Measurements from ENCODE around the gene GJB3.

Gene GJB3

DNA sequence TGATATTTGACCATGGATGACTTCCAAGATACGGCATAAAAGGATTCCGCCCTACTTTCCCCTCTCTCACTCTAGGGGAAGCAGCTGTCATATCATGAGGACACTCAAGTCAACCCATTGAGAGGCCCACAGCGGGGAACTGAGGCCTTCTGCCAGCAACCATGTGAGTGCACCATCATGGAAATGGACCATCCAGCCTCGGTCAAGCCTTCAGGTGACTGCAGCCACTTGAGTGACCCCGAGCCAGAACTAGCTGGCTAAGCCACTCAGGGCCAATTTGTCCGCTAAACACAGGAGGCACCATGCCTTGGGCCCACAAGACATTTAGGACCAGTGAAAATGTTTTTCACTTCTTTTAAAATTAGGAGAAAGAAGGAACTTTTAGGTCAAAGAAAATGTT lies 37.2 kb upstream of the GJB3 start:
- Histone ChIP-seq H3K4me2 (ENCODE audit: low read length) (no peak overlapping the region), H3K9me3 (ENCODE audit: control insufficient read depth, insufficient read depth, low read length) (no peaks in the 10 kb centered on the region), H3K9me2 (replicated peaks; ENCODE audit: control insufficient read depth, low read length) (no peaks in the 10 kb centered on the region), H4K20me1 (ENCODE audit: control insufficient read depth, insufficient read depth, low read depth, low read length) (no peaks in the 10 kb centered on the region), H3K4me1 (ENCODE audit: control insufficient read depth, low read length) (no peaks in the 10 kb centered on the region), H3K79me2 (ENCODE audit: control insufficient read depth, low read length) (no peaks in the 10 kb centered on the region), H3F3A (ENCODE audit: control insufficient read depth, insufficient read depth) (no peaks in the 10 kb centered on the region), H3K27ac (ENCODE audit: low read depth, low read length) (no peak overlapping the region), H3K27me3 (ENCODE audit: control insufficient read depth, low read length) (no peaks in the 10 kb centered on the region), H3K36me3 (ENCODE audit: control insufficient read depth, low read length) (no peaks in the 10 kb centered on the region), H3K4me3 (ENCODE audit: low read length) (no peak overlapping the region)
- TF ChIP-seq, protein P1, sequence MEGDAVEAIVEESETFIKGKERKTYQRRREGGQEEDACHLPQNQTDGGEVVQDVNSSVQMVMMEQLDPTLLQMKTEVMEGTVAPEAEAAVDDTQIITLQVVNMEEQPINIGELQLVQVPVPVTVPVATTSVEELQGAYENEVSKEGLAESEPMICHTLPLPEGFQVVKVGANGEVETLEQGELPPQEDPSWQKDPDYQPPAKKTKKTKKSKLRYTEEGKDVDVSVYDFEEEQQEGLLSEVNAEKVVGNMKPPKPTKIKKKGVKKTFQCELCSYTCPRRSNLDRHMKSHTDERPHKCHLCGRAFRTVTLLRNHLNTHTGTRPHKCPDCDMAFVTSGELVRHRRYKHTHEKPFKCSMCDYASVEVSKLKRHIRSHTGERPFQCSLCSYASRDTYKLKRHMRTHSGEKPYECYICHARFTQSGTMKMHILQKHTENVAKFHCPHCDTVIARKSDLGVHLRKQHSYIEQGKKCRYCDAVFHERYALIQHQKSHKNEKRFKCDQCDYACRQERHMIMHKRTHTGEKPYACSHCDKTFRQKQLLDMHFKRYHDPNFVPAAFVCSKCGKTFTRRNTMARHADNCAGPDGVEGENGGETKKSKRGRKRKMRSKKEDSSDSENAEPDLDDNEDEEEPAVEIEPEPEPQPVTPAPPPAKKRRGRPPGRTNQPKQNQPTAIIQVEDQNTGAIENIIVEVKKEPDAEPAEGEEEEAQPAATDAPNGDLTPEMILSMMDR (IDR thresholded peaks at IDR 0.05; ENCODE audit: low read depth, low read length, poor library complexity, severe bottlenecking): no peak
- no peak for TF ChIP-seq EZH2phosphoT487 (IDR thresholded peaks at IDR 0.05; ENCODE audit: borderline replicate concordance, low read length)

DNA sequence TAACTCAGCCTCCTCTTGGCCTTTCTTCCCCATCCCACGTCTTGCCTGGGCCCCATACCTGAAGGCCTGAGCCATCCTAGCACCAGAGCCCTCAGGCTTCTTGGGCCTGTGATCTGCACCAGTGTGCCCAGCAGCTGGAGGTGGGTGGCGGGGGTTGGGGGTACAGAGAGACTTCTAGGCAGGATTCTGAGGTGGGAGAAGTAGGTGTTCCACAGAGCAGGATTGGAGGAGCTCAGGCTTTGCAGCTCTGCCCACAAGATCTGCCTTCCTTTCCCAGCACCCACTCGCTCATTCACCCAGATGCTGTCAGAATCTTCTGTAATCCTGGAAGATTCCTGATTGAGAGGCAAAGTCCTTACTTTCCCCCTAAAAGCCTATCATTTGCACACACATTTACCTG lies 36.2 kb upstream of the GJB3 start:
- Histone ChIP-seq H3K4me3 (ENCODE audit: low read length) (no peak overlapping the region), H3K9me3 (ENCODE audit: control insufficient read depth, insufficient read depth, low read length) (no peaks in the 10 kb centered on the region), H3K27ac (ENCODE audit: low read depth, low read length) (no peak overlapping the region), H3K9me2 (replicated peaks; ENCODE audit: control insufficient read depth, low read length) (no peaks in the 10 kb centered on the region), H3K4me2 (ENCODE audit: low read length) (no peak overlapping the region), H3F3A (ENCODE audit: control insufficient read depth, insufficient read depth) (no peaks in the 10 kb centered on the region), H3K79me2 (ENCODE audit: control insufficient read depth, low read length) (no peaks in the 10 kb centered on the region), H3K27me3 (ENCODE audit: control insufficient read depth, low read length) (no peaks in the 10 kb centered on the region), H3K36me3 (ENCODE audit: control insufficient read depth, low read length) (no peaks in the 10 kb centered on the region), H4K20me1 (ENCODE audit: control insufficient read depth, insufficient read depth, low read depth, low read length) (no peaks in the 10 kb centered on the region), H3K4me1 (ENCODE audit: control insufficient read depth, low read length) (no peaks in the 10 kb centered on the region)
- TF ChIP-seq, protein P1 (IDR thresholded peaks at IDR 0.05; ENCODE audit: low read depth, low read length, poor library complexity, severe bottlenecking): no peak
- no peak for TF ChIP-seq EZH2phosphoT487 (IDR thresholded peaks at IDR 0.05; ENCODE audit: borderline replicate concordance, low read length)

DNA sequence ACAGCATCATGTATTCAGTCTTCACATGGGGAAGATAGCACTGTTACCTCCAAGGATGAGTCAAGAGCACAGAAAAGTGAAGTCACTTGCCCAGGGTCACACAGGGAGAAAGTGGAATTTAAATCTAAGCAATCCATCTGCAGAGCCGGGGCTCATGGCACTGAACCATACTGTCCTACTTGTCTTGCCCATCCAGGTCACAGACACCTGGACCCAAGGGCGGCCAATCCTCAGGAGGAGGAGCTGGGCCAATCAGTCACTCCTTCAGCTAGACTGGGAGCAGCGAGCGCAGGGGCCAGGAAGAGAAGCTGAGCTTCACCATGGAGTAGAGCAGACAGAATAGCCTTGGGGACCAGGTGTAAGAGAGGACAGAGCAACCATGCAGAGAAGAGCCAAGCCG lies 35.3 kb upstream of the GJB3 start:
- Histone ChIP-seq H3K4me2 (ENCODE audit: low read length) (no peak overlapping the region), H3F3A (ENCODE audit: control insufficient read depth, insufficient read depth) (no peaks in the 10 kb centered on the region), H3K4me3 (ENCODE audit: low read length) (no peak overlapping the region), H3K27ac (ENCODE audit: low read depth, low read length) (no peak overlapping the region), H4K20me1 (ENCODE audit: control insufficient read depth, insufficient read depth, low read depth, low read length) (no peaks in the 10 kb centered on the region), H3K9me3 (ENCODE audit: control insufficient read depth, insufficient read depth, low read length) (no peaks in the 10 kb centered on the region), H3K36me3 (ENCODE audit: control insufficient read depth, low read length) (no peaks in the 10 kb centered on the region), H3K9me2 (replicated peaks; ENCODE audit: control insufficient read depth, low read length) (no peaks in the 10 kb centered on the region), H3K79me2 (ENCODE audit: control insufficient read depth, low read length) (no peaks in the 10 kb centered on the region), H3K4me1 (ENCODE audit: control insufficient read depth, low read length) (no peaks in the 10 kb centered on the region), H3K27me3 (ENCODE audit: control insufficient read depth, low read length) (no peaks in the 10 kb centered on the region)
- no peak for TF ChIP-seq EZH2phosphoT487 (IDR thresholded peaks at IDR 0.05; ENCODE audit: borderline replicate concordance, low read length)
- TF ChIP-seq, protein P1 (IDR thresholded peaks at IDR 0.05; ENCODE audit: low read depth, low read length, poor library complexity, severe bottlenecking): no peak

DNA sequence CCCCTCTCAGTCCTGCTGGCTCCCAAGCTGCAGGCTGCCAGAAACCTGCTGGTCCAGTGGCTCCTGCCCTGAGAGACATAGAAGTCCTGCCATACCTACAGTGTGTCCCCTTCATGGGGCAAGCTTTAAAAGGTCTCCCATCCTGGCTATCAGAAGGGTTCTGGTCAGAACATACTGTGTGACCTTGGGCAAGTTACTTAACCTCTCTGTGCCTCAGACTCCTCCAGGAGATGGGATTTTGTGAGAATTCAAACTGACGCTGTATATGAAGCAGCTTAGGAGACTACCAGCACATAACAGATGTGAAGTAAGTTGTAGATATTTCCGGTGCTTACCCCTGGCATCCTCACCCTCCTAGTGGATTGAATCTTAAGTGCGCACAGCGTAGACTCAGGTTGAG lies 34.9 kb upstream of the GJB3 start:
- H3K9me2 ChIP-seq (replicated peaks; ENCODE audit: control insufficient read depth, low read length): no peaks in the 10 kb centered on the region
- no peaks in the 10 kb centered on the region for H4K20me1 ChIP-seq (ENCODE audit: control insufficient read depth, insufficient read depth, low read depth, low read length)
- H3K79me2 ChIP-seq (ENCODE audit: control insufficient read depth, low read length): no peaks in the 10 kb centered on the region
- no peaks in the 10 kb centered on the region for H3F3A ChIP-seq (ENCODE audit: control insufficient read depth, insufficient read depth)
- TF ChIP-seq, protein P1 (IDR thresholded peaks at IDR 0.05; ENCODE audit: low read depth, low read length, poor library complexity, severe bottlenecking): no peak
- TF ChIP-seq EZH2phosphoT487 (IDR thresholded peaks at IDR 0.05; ENCODE audit: borderline replicate concordance, low read length): no peak
- no peak overlapping the region for H3K4me2 ChIP-seq (ENCODE audit: low read length)
- no peak overlapping the region for H3K4me3 ChIP-seq (ENCODE audit: low read length)
- H3K9me3 ChIP-seq (ENCODE audit: control insufficient read depth, insufficient read depth, low read length): no peaks in the 10 kb centered on the region
- H3K27ac ChIP-seq (ENCODE audit: low read depth, low read length): no peak overlapping the region
- no peaks in the 10 kb centered on the region for H3K27me3 ChIP-seq (ENCODE audit: control insufficient read depth, low read length)
- H3K4me1 ChIP-seq (ENCODE audit: control insufficient read depth, low read length): no peaks in the 10 kb centered on the region
- no peaks in the 10 kb centered on the region for H3K36me3 ChIP-seq (ENCODE audit: control insufficient read depth, low read length)
